HepG2 (cell line): ENCODE measurements around the gene MYO6. TPM values are rescaled to one million over a fixed set of nuclear protein-coding genes. Genes with fewer than 3 reads are reported as not detected.

Source experiments
- ATAC-seq: fragments of 200-7000 bp; cut with Tn5 transposase; 3 replicates; pipeline ENCODE4 v1.9.1; 2020; ENCODE audit warnings: mild to moderate bottlenecking, moderate library complexity
- BruUV-seq: library from RNA; stranded (reverse); fragments of 400-500 nt; replicated peaks from 2 replicates; lab custom pipeline; 2021; lab: Mats Ljungman, UMichigan
- CTCF ChIA-PET: fragments of 300-600 bp; formaldehyde crosslinking; extraction: SDS; loops from one replicate; lab custom pipeline; 2021; ENCODE audit warnings: low total read pairs, inconsistent platforms, low intra/inter-chr PET ratio; lab: Yijun Ruan, JAX
- POLR2A ChIA-PET: fragments of 350-600 bp; sonication (Branson Sonifier 250); formaldehyde crosslinking; loops from one replicate; lab custom pipeline; 2020; ENCODE audit warnings: antibody characterized with exemption, inconsistent platforms; lab: Yijun Ruan, JAX
- DNase-seq: peaks from one replicate; pipeline ENCODE4 v3.0.0-alpha.2; 2015; ENCODE audit warnings: low spot score
- FAIRE-seq: peaks from 3 replicates; lab custom pipeline; 2011; peaks lifted over from hg19 to GRCh38; lab: Jason Lieb, UNC
- H2AFZ ChIP-seq: one replicate; pipeline ENCODE4 v1.6.1; 2011; ENCODE audit warnings: low read length, inconsistent platforms
- H3K27ac ChIP-seq: fragments of 300-600 bp; 3 replicates; pipeline ENCODE4 v1.8.0; 2011; ENCODE audit warnings: mixed run types, mild to moderate bottlenecking, mixed read lengths, low read length, inconsistent platforms; ENCODE audit not compliant: insufficient read depth; ENCODE audit errors: extremely low read length
- H3K27me3 ChIP-seq, 2 experiments: fragments of 200-600 bp in 1 of 2; 2 replicates in 1 of 2; 3 replicates in 1 of 2; pipeline versions ENCODE4 v1.6.0 to v1.8.0; 2011; ENCODE audit warnings: low read length in 2 of 2, mild to moderate bottlenecking in 2 of 2, moderate library complexity in 2 of 2, inconsistent platforms in 1 of 2; ENCODE audit not compliant: insufficient read depth in 2 of 2, control insufficient read depth in 1 of 2
- H3K36me3 ChIP-seq, 2 experiments: fragments of 200-600 bp in 1 of 2; replicated peaks in 1 of 2; 2 replicates in 1 of 2; 3 replicates in 1 of 2; pipeline versions ENCODE4 v1.5.1 to v1.8.0; 2011; ENCODE audit warnings: low read length in 2 of 2, inconsistent platforms in 1 of 2; ENCODE audit not compliant: insufficient read depth in 2 of 2, control insufficient read depth in 1 of 2
- H3K4me1 ChIP-seq: 2 replicates; pipeline ENCODE4 v1.5.1; 2012; ENCODE audit warnings: low read length, inconsistent platforms; ENCODE audit not compliant: insufficient read depth
- H3K4me2 ChIP-seq: 2 replicates; pipeline ENCODE4 v1.6.0; 2011; ENCODE audit warnings: low read depth, low read length, inconsistent platforms
- H3K4me3 ChIP-seq, 3 experiments: fragments of 200-600 bp in 1 of 3; sonication (generic), shearing (Covaris generic) in 1 of 3; replicated peaks in 1 of 3; 2 replicates each; pipeline ENCODE4 v1.5.1; 2011 to 2016; ENCODE audit warnings: low read length in 3 of 3, inconsistent platforms in 2 of 3, low read depth in 2 of 3, mild to moderate bottlenecking in 2 of 3, control low read depth in 1 of 3, mixed read lengths in 1 of 3; ENCODE audit not compliant: insufficient read depth in 1 of 3
- H3K79me2 ChIP-seq: one replicate; pipeline ENCODE4 v1.6.1; 2011; ENCODE audit warnings: low read length, inconsistent platforms; ENCODE audit not compliant: insufficient read depth
- H3K9ac ChIP-seq: 2 replicates; pipeline ENCODE4 v1.6.0; 2011; ENCODE audit warnings: mild to moderate bottlenecking, low read depth, low read length, inconsistent platforms; ENCODE audit not compliant: insufficient read depth
- H3K9me3 ChIP-seq: 2 replicates; pipeline ENCODE4 v1.5.1; 2012; ENCODE audit warnings: mild to moderate bottlenecking, low read length
- H4K20me1 ChIP-seq: 2 replicates; pipeline ENCODE4 v1.6.0; 2011; ENCODE audit warnings: inconsistent platforms, mild to moderate bottlenecking, low read length, moderate library complexity; ENCODE audit not compliant: insufficient read depth
- GATAD1 ChIP-seq: IDR thresholded peaks from 2 replicates; pipeline ENCODE4 v1.6.1; 2016; ENCODE audit warnings: missing genetic modification reagents, missing compliant biosample characterization
- HNF4A ChIP-seq: sonication (generic); formaldehyde crosslinking; IDR thresholded peaks from 2 replicates; pipeline ENCODE4 v1.4.0; 2020; ENCODE audit warnings: missing genetic modification reagents
- HNRNPH1 ChIP-seq: fragments of 200-400 bp; formaldehyde crosslinking; optimal IDR thresholded peaks from 2 replicates; pipeline ENCODE3; 2017; ENCODE audit warnings: mild to moderate bottlenecking, low read depth, low read length
- HOXD1 ChIP-seq: sonication (generic); formaldehyde crosslinking; IDR thresholded peaks from 2 replicates; pipeline ENCODE4 v1.5.0; 2020; ENCODE audit warnings: missing genetic modification reagents
- NFE2 ChIP-seq: sonication (generic); formaldehyde crosslinking; IDR thresholded peaks from 2 replicates; pipeline ENCODE4 v1.4.0; 2020; ENCODE audit warnings: missing genetic modification reagents
- SIN3B ChIP-seq: fragments of 150-350 bp; IDR thresholded peaks from 2 replicates; pipeline ENCODE4 v1.6.1; 2014; ENCODE audit warnings: low read length
- ZNF44 ChIP-seq: sonication (generic); formaldehyde crosslinking; IDR thresholded peaks from 2 replicates; pipeline ENCODE4 v1.5.1; 2020; ENCODE audit warnings: mild to moderate bottlenecking, missing genetic modification reagents
- ZNF460 ChIP-seq: sonication (generic); formaldehyde crosslinking; IDR thresholded peaks from 2 replicates; pipeline ENCODE4 v1.5.1; 2020; ENCODE audit warnings: missing genetic modification reagents, mild to moderate bottlenecking, borderline replicate concordance
- ZNF572 ChIP-seq: sonication (generic); formaldehyde crosslinking; IDR thresholded peaks from 2 replicates; pipeline ENCODE4 v1.5.1; 2020; ENCODE audit warnings: mild to moderate bottlenecking, missing genetic modification reagents
- ZNF598 ChIP-seq: sonication (generic); formaldehyde crosslinking; IDR thresholded peaks from 2 replicates; pipeline ENCODE4 v1.5.1; 2020; ENCODE audit warnings: mild to moderate bottlenecking, missing genetic modification reagents, borderline replicate concordance
- ZNF792 ChIP-seq: IDR thresholded peaks from 2 replicates; pipeline ENCODE4 v1.6.1; 2016
- WGBS: methylation state at CpG from one replicate; pipeline ENCODE4 v1.1.6; 2017; ENCODE audit warnings: low lambda C conversion rate; 5-methylcytosine and 5-hydroxymethylcytosine counted together
- in situ Hi-C: cut with HindIII; loops from 2 replicates; pipeline ENCODE4 v1.10.0; 2017; ENCODE audit warnings: low pct_unique_long_range_greater_than_20kb; ENCODE audit not compliant: extremely low pct_ligation_motif_present
- intact Hi-C: fragments of 100-400 bp; cut with micrococcal nuclease; formaldehyde crosslinking; loops from one replicate; pipeline ENCODE4 v1.10.0; 2022; ENCODE audit not compliant: unreplicated experiment
- polyA plus RNA-seq, 8 experiments: library from polyadenylated mRNA; depleted of rRNA in 3 of 8; stranded (reverse) in 7 of 8; unstranded in 1 of 8; fragments of >200 nt; fragmentation: Illumina TruSeq in 4 of 8; extraction: Trizol in 4 of 8; gene quantifications; 2 replicates each; pipeline versions ENCODE4 v1.2.1 to v1.2.3, GENCODE V29; 2011 to 2016; ENCODE audit warnings: low read depth in 4 of 8, missing spikeins in 1 of 8, mixed read lengths in 1 of 8; ENCODE audit not compliant: insufficient read depth in 1 of 8
- total RNA-seq, 5 experiments: library from RNA; depleted of rRNA; stranded (reverse); fragments of >200 nt; fragmentation: Illumina TruSeq; extraction: Trizol; gene quantifications; 2 replicates each; pipeline ENCODE4 v1.2.3, GENCODE V29; 2016; ENCODE audit warnings: low read depth in 1 of 5
- TF ChIP-seq, protein P1 (sequence below): sonication (generic); formaldehyde crosslinking; conservative IDR thresholded peaks from 2 replicates; pipeline ENCODE4 v1.8.0; 2022; ENCODE audit warnings: missing genetic modification reagents
- TF ChIP-seq, protein P2 (sequence below): fragments of 450-650 bp; IDR thresholded peaks from 2 replicates; pipeline ENCODE4 v1.6.1; 2017; ENCODE audit warnings: mild to moderate bottlenecking

MYO6 gene
- total and polyA plus RNA-seq, 2 of the 13 experiments (the other 11 are each of a cell fraction or from before 2014, with no cell fraction given), result 5.4 to 7.5 TPM

- WGBS, result 100% methylated on average over 2 of the region's 2 CpGs
- H3K36me3 ChIP-seq, result peaks cover 3 to 43% of the 10 kb centered on the region in 2 experiments
- DNase-seq (no peak), FAIRE-seq (no peak)
- no peak overlapping the region for H3K4me3 ChIP-seq
- H3K4me1 ChIP-seq, result no peaks in the 10 kb centered on the region
- H2AFZ ChIP-seq, result no peak overlapping the region
- BruUV-seq, result no TSS peak
- POLR2A ChIA-PET, result no interaction called here
- CTCF ChIA-PET, result no interaction called here
- no peak overlapping the region for H3K27ac ChIP-seq
- H4K20me1 ChIP-seq, result no peaks in the 10 kb centered on the region
- no peaks in the 10 kb centered on the region for H3K79me2 ChIP-seq
- no peak overlapping the region for H3K4me2 ChIP-seq
- in situ Hi-C loops, result no loop called here
- H3K9ac ChIP-seq, result no peak overlapping the region
- H3K9me3 ChIP-seq, result no peaks in the 10 kb centered on the region
- TF ChIP-seq ZNF792 (CRISPR knock-in tag) (no peak), HNRNPH1 (no peak), HNF4A (CRISPR knock-in tag) (no peak), SIN3B (no peak), HOXD1 (CRISPR knock-in tag) (no peak), ZNF572 (CRISPR knock-in tag) (no peak), GATAD1 (CRISPR knock-in tag) (no peak), ZNF460 (CRISPR knock-in tag) (no peak), ZNF598 (CRISPR knock-in tag) (no peak), ZNF44 (CRISPR knock-in tag) (no peak), NFE2 (CRISPR knock-in tag) (no peak)
- TF ChIP-seq, protein P1, sequence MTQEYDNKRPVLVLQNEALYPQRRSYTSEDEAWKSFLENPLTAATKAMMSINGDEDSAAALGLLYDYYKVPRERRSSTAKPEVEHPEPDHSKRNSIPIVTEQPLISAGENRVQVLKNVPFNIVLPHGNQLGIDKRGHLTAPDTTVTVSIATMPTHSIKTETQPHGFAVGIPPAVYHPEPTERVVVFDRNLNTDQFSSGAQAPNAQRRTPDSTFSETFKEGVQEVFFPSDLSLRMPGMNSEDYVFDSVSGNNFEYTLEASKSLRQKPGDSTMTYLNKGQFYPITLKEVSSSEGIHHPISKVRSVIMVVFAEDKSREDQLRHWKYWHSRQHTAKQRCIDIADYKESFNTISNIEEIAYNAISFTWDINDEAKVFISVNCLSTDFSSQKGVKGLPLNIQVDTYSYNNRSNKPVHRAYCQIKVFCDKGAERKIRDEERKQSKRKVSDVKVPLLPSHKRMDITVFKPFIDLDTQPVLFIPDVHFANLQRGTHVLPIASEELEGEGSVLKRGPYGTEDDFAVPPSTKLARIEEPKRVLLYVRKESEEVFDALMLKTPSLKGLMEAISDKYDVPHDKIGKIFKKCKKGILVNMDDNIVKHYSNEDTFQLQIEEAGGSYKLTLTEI (CRISPR knock-in tag), result no peak
- TF ChIP-seq, protein P2, sequence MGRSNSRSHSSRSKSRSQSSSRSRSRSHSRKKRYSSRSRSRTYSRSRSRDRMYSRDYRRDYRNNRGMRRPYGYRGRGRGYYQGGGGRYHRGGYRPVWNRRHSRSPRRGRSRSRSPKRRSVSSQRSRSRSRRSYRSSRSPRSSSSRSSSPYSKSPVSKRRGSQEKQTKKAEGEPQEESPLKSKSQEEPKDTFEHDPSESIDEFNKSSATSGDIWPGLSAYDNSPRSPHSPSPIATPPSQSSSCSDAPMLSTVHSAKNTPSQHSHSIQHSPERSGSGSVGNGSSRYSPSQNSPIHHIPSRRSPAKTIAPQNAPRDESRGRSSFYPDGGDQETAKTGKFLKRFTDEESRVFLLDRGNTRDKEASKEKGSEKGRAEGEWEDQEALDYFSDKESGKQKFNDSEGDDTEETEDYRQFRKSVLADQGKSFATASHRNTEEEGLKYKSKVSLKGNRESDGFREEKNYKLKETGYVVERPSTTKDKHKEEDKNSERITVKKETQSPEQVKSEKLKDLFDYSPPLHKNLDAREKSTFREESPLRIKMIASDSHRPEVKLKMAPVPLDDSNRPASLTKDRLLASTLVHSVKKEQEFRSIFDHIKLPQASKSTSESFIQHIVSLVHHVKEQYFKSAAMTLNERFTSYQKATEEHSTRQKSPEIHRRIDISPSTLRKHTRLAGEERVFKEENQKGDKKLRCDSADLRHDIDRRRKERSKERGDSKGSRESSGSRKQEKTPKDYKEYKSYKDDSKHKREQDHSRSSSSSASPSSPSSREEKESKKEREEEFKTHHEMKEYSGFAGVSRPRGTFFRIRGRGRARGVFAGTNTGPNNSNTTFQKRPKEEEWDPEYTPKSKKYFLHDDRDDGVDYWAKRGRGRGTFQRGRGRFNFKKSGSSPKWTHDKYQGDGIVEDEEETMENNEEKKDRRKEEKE, result no peak
- TF ChIP-seq, all 625 proteins: peak for 0
- ATAC-seq, result no peak
- intact Hi-C loops, result no loop called here
- no peaks in the 10 kb centered on the region for H3K27me3 ChIP-seq
Observed at GRCh38 chr6:75711173-75711572, 37.9 kb upstream of the MYO6 start.
